Right lung (tissue), 5 donors: ENCODE results near the gene BRME1. TPM values are rescaled to one million over a fixed set of nuclear protein-coding genes. Genes with fewer than 3 reads are reported as not detected.
A peak's percentile ranks its signal among the peaks of the same experiment; 100 is the strongest.
"Not testable (repeated sequence)": the region's sequence is repeated elsewhere in the genome, so short reads cannot be mapped to it uniquely, and the experiment has no call there.

Experiments used
- DNase-seq, 2 donors: peaks; one replicate each; pipeline ENCODE4 v3.0.0-alpha.2; 2013
- polyA plus RNA-seq, 5 donors: library from polyadenylated mRNA; unstranded; fragments of 120-200 nt; gene quantifications; one replicate each; pipeline versions ENCODE4 v1.2.1 to v1.2.3, GENCODE V29; 2013; ENCODE audit warnings: inconsistent platforms in 1 of 5, low replicate concordance in 1 of 5; ENCODE audit not compliant: insufficient read length in 5 of 5, insufficient read depth in 1 of 5

Gene BRME1
- polyA plus RNA-seq, 5 donors: 6.5 to 9.8 (median 7.7) TPM

DNA sequence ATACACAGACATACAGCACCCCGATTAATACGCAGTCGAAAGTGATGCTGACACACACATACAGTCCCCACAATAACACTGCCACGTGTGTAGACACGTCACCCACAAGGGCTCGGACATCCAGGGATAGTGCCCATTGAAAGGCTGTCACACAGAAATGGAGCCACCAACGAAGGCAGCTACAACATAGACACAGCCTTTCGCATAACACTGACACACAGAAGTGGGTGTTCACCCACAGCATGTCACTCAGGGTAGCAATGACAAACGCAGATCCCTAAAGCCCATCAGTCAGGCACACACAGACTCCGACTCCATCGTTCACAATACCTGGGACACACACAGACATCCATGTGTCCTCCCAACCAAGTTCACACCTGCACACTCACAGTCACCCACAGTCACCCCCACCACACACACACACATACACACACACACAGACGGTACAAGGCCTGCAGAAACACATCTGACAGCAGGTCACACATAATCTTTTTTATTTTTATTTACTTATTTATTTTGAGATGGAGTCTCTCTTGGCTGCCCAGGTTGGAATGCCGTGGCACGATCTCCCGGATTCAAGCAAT, 39.4 kb downstream of the BRME1 start:
- no peak for DNase-seq

DNA sequence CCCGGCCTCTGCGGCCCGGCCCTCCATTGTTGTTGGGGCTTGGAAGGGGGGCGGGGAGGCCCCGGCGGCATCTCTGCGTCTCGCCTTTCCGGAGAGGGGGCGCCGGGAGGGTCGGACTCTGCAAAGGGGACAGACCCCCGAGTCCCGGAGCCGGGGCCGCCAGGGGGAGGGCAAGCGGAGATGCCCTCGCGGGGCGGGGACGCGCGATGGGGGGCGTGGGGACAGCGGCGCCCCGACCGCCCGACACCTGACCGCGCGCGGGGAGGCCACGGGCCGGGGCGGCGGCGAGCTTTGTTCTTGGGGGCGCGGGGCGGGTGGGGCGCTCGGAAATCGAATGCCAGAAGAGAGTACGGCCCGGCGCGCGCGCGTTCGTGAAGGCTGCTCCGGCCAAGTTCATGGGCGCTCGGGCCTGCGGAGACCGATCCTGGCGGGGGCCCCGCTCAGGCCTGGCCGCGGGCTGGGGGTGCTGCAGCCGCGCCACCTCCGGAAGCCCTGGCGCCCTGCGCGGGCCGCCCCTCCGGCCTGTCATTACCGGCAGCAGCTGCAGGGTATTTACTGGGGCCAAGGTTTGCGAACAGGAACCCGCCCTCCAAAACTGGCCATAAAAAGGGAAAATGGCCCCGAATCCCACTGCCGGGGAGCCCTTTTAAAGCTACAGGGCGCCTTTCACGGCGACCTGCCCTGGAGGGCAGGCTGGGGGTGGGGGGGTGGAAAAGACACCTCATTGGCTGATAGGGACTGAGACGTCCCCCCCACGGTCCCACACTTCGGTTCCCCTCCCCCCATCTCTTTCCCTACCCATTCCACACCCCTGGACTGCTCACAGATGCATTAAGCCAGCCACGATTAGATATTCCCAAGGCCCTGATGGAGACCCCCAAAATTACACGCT, 40.1 kb downstream of the BRME1 start:
- DNase-seq: no peak

DNA sequence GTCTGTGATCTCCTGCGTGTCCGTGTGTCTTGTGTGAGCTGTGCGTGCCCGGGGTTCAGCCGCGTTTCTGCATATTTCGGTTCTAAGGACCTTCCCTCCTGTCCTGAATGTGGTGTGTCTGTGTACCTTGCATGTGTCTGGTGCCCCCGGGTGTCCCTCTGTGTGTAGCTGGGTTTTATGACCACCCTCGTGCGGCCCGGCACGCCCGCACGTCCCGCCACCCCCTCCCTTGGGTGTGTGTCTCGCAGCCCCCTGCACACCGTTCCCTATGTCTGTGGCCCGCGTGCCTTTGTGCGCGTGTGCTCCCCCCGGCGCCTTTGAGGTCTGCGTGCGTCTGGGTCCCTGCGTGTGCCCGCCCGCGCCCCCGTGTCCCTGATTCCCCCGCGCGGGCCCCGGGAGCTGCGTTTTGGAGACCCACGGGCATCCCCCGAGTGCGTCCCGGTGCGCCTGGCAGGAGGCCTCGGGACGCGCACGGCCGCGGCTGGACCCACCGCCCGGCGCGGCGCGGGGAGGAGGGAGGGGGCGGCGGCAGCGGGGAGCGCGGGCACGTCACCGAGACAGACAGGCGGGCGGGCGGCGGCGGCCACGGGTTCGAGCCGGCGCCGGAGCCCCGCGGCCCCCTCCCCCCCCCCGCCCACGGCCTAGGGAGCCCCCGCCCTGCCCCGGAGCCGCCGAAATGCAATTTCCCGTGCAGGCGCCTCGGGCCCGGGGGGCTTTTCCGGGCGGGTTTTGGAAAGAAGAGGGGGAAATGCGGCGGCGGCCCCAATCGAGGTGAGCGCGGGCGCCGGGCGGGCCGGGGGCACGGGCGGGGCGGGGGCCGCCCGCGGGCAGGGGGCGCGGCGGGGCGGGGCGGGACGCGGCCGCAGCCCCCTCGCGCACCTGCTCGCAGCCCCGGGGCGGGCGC, 41.0 kb downstream of the BRME1 start:
- no peak for DNase-seq

GRCh38 chr19:13864046-13864666, 41.8 kb downstream of the BRME1 start:
- DNase-seq: no peak

DNA sequence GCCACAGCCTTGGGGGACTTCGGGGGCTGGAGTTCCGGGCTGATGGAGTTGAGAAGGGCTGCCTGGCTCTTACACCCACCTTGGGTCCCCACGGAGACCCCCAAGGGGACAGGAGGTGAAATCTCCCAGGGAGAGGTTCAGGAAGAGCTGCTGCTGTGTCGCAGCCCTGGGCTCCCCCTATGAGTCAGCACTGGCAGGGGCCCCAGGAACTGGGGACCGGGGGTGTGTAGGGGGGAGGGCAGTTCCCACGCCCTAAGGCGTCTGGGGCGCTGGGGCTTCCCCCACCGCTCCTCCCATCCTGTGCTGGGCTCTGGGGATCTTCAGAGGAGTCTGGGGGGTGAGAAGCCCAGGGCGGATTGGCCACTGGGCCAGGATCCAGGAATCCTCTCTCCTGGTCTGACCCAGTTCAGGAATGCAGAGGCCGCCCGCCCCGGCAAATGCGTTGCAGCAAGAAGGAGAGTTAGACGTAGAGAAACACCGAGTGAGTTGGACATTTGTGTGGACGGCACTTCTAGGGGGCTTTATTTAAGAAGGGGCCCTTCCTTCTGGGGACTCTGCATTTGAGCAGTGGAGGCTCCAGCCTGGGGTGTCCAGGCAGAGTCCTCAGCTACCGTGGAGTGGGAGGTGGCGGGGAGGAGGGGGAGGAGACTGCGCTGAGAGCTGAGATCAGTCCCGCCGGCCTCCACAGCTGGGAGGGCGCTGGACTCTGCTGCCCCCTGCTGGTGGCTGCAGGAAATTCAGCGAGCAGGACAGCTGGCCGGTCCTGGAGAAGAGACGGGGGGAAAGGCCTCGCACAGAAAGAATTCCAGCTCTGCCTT, 44.0 kb downstream of the BRME1 start:
- peak; percentile 93 to 95 for DNase-seq

DNA sequence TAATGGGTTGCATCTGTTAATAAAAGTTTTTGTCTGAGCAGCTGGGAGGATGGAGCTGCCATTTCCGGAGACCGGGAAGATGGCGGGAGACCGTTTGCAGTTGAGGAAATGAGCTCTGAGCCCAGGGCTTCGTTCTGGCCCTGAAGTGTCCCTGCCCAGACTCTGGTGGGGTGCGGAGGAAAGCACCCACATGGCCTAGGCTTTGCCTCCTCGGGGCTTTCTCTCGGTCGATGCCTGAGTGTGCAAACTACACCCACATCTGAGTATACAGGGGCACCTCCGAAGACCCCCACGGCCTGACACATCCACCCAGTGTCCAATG, 44.6 kb downstream of the BRME1 start:
- no peak for DNase-seq

DNA sequence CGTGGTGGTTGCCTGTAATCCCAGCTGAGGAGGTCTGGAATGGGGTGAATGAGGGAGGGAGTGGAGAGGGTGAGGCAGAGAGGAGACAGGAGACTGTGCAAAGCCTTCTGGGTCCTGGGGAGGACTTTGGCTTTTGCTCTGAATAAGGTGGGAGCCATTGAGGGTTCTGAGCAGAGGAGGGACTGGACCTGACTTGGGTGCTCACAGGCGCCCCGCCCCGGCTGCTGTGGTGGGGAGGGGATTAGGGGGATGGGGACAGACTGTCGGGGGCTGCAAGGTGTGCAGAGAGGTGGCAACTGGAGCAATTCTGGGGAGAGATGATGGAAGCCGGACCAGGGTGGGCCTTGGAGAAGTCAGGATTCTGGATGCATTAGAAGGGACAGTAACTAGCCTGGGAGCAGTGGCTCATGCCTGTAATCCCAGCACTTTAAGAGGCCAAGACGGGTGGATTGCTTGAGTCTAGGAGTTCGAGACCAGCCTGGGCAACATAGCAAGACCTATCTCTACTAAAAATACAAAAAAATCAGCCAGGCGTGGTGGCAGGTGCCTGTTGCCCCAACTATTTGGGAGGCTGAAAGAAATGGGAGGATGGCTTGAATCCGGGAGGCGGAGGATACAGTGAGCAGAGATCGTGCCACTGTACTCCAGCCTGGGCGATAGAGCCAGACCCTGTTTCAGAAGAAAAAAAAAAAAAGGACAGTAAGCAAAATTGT, 45.1 kb downstream of the BRME1 start:
- DNase-seq: no peak

GRCh38 chr19:13859361-13859880, 46.5 kb downstream of the BRME1 start:
- DNase-seq: no peak

GRCh38 chr19:13856497-13856896, 49.4 kb downstream of the BRME1 start:
- DNase-seq: no peak

GRCh38 chr19:13852171-13852707, 53.7 kb downstream of the BRME1 start:
- not testable (repeated sequence) for DNase-seq

DNA sequence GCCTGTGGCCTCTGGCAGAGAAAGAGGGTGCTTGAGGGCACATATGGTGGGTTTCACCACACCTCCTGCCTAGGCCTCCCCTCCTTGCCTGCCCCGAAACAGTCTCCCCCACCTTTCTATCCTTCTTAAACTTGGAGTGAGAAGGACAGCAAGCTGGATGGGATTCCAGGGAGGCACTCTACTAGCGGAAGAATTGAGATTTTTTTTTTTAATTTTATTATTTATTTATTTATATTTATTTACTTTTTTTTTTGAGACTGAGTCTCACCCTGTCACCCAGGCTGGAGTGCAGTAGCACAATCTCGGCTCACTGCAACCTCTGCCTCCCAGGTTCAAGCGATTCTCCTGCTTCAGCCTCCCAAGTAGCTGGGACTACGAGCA, 54.2 kb downstream of the BRME1 start:
- not testable (repeated sequence) for DNase-seq

DNA sequence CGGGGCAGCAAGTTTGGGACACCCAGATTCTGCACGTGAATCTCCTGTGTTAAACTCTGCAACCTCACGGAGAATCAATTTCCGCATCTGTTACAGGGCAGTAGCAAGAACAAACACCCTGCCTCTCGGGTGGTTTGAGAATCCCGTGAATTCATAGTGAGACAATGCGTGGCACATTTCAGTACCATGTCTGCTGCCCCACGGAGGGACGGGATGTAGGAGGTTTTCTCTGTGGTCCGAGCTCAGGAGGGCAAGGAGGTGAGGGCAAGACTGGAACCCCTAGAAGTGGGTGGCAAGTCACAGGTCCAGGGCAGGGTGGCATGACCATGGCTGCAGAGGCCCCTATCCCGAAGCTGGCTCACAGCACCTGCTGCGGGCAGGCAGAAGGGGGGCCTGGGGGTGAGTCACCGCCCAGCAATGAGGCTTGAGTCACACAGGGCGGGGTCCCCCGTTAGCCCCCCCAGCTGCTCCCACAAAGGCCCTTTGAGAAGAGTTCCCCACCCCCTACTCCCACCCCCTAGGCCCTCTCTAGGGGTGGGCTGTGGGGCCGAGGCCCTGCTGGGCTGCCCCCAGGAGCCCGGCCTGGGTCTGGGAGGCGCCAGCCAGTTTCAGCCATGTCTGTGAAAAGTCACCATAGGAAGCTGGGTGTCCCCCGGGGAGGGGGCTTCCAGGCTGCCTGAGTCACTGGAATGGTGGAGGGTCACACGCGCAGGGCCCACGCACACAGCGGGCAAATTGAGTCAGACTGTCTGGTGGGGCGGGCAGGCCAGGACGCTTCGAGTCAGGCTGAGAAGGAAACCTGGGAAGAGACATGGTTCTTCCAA, 54.8 kb downstream of the BRME1 start:
- DNase-seq: no peak

DNA sequence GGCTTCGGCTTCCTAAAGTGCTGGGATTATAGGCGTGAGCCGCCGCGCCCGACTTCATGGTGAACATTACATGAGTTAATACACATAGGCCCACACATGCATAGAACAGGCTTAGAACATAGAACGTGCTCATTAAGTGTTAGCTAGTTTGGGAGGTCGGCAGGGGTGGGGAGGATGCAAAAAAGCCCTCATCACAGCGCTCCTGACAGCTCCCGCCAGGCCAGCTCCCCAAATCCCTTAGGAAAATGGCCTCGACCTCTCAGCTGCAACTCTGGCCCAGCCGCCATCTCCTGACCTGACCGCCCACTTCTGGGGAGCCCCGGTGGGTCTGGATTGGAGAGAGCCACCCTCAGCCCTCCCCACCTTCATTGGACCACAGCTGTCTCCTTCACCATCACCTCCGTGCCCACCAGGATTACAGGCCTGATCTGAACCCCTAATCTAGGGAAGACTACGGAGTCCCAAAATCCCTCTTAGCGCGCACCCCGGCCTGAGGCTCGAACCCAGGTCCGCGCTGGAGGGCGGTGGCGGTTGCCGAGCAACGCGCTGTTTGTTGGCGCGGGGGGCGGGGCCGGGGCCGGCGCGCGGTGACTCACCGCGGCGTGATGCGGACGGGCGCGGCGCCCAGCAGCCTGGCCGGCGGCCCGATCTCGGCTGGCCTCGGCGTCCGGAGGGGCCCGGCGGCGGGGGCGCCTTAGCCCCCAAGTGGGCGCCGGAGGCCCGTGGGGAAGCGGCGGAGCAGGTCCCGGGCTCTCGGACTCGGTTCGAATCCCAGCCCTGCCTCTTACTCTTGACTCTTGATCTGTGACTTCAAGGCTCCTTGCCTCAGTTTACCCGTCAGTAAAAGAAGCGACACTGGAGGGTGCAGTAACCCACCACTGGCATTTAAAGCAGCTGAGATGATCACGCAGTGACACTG, 55.7 kb downstream of the BRME1 start:
- peak; percentile 88 to 89 for DNase-seq

GRCh38 chr19:13848798-13849676, 56.9 kb downstream of the BRME1 start:
- DNase-seq: no peak

- DNase-seq: no peak
Observed at GRCh38 chr19:13848340-13848677, 57.6 kb downstream of the BRME1 start.

GRCh38 chr19:13847407-13848339, 58.2 kb downstream of the BRME1 start:
- peak; percentile 96 to 97 for DNase-seq
